A673 (cell line): ENCODE results near the gene RPP25L.

Experiments used
- EZH2 ChIP-seq: fragments of 200-600 bp; sonication (generic); IDR thresholded peaks from 2 replicates; pipeline ENCODE4 v1.6.1; 2017; ENCODE audit warnings: borderline replicate concordance, low read depth, mild to moderate bottlenecking, mixed read lengths, antibody characterized with exemption, low read length; ENCODE audit not compliant: poor library complexity, severe bottlenecking
- TF ChIP-seq, protein P1 (sequence below): fragments of 300-800, 200-600 bp; sonication (generic); conservative IDR thresholded peaks from 2 replicates; pipeline ENCODE4 v1.5.1; 2017; ENCODE audit warnings: low read depth, mild to moderate bottlenecking, antibody characterized with exemption, low read length, moderate library complexity, mixed read lengths

DNA sequence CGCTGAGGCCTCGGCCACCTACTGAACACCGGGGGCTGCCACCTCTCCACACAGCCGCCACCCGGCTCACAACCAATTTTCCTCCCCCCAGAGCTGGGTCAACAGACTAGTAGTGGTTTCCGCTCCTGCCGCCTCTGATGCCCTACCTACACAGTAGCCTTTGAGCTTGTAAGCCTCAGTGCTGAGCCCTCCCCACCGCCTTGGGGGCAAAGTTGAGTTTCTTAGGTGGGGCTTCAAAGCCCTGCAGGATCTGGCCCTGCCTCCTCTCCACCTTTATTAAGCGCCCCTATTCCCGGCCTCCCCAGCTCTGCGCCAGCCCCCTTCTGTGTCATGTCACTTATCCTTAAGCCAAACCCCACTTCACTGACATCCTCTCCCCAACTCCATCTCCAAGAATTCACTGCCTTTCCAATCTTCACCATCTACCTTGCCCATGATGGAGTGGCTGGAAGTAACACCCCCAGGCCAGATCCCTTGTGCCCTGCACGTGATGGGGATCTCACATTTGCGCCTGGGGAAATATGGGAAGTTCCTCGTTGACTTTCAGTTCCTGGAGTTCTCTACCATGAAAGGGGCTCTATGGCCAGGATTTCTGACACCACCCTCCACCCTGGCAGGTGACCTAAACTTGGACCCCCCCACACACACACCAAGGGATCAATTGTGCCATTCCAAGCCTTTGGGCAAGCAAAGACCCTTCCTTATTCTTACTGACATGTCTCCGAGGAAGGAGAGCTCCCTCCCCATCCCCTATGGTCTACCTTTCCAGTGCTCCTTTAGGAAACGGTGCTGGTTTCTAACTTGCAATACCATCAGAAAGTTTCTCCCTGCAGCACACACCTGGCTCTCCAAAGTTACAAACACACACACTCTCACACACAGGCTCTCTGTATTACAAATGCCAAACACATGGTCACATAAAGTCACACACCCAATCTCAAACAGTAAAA, 19.7 kb downstream of the RPP25L start:
- TF ChIP-seq, protein P1, sequence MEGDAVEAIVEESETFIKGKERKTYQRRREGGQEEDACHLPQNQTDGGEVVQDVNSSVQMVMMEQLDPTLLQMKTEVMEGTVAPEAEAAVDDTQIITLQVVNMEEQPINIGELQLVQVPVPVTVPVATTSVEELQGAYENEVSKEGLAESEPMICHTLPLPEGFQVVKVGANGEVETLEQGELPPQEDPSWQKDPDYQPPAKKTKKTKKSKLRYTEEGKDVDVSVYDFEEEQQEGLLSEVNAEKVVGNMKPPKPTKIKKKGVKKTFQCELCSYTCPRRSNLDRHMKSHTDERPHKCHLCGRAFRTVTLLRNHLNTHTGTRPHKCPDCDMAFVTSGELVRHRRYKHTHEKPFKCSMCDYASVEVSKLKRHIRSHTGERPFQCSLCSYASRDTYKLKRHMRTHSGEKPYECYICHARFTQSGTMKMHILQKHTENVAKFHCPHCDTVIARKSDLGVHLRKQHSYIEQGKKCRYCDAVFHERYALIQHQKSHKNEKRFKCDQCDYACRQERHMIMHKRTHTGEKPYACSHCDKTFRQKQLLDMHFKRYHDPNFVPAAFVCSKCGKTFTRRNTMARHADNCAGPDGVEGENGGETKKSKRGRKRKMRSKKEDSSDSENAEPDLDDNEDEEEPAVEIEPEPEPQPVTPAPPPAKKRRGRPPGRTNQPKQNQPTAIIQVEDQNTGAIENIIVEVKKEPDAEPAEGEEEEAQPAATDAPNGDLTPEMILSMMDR, result peak; percentile 23; the same call in 1 of the 2 replicates
- TF ChIP-seq EZH2, result no peak
